GM18511 (cell line): ENCODE data around the gene PUS3.

ENCODE experiments used
- ATAC-seq: cut with Tn5 transposase; IDR thresholded peaks from one replicate; pipeline ENCODE4 v1.9.1; 2021; ENCODE audit warnings: mild to moderate bottlenecking, moderate library complexity; ENCODE audit not compliant: unreplicated experiment

Gene PUS3

GRCh38 chr11:125941619-125942611, 38.9 kb upstream of the PUS3 start:
- ATAC-seq, result peak; percentile 67

DNA sequence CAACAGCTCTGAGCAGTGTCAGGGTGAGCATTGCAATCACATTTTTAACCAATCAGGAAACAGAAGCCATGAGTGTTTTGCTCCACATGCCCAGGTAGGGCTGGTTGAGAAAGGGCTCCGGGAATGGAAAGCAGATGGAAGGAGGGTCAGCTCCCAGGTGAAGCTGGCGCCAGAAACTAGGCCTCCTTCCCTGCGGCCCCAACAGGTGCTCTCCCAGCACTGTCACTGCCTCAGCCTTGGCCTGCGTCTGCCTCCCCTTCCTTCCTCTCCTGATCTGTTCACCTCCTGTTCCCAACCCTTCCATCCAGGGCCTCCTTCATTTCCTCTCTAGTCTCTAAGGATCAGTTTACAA, 38.2 kb upstream of the PUS3 start:
- no peak for ATAC-seq

- ATAC-seq, result no peak
These were observed 37.1 kb upstream of the PUS3 start for GRCh38 chr11:125940145-125940544.

GRCh38 chr11:125939081-125939521, 36.1 kb upstream of the PUS3 start:
- ATAC-seq, result no peak

- ATAC-seq, result no peak
These were observed 35.4 kb upstream of the PUS3 start for GRCh38 chr11:125938418-125938817.

DNA sequence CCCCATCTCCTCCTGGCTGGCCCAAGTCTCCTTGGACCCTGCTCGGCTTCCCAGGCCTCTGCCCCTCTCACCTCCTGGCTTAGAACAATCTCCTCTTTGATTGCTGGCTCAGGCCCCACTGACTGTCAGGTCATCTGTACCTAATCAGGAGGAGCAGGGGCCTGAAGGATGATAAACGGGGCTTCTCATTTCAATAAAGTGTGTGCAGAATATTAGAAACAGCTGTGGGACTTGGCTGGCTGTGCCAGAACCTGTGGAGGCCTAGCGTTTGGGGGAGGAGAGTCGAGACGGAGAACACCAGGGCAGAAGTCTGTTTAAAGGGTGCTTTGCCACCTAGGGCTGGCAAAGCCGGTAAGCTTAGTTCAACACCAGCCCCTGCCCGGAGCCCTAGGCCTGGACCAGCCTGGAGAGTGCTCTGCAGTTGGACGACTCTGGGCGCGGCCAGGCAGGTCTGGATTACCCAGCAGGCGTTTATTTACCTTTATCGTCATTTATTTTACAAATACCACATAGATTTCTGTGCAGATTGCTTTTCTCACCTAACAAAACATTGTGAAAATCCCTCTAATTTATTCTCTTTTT, 32.7 kb upstream of the PUS3 start:
- no peak for ATAC-seq

- ATAC-seq, result no peak
These were observed 32.0 kb upstream of the PUS3 start for GRCh38 chr11:125935056-125935455.

GRCh38 chr11:125934473-125934872, 31.5 kb upstream of the PUS3 start:
- ATAC-seq, result no peak

DNA sequence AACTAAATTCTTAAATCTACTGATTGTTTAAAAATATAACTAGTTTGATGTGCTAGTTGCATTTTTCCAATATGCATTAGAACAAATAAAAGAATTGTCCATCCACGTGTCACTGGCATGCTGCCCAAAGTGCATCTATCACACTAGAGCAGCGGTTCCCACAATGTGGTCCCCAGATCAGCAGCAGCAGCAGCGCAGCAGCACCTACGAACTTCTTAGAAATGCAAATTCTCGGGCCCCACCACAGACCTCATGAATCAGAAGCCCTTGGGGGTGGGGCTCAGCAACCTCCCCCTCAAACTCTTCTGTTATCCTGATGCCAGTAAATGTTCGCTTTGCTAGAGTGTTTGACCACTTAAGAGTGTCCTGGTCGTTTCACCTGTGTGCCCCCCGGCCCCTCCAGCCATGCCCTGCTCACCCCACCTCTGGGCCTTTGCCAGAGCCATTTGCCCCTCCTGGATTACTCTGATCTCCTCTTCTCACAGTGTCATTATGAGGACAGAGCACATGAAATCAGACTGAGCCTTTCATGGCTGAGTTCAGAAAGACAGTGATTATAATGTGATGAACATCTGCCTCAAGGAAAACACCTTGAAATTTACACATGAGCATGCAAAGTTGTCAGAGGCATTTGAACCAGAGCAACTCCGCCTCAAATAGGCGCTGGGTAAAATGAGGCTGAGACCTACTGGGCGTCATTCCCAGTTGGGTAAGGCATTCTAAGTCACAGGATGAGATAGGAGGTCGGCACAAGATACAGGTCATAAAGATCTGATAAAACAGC, 30.2 kb upstream of the PUS3 start:
- no peak for ATAC-seq

GRCh38 chr11:125932301-125932700, 29.3 kb upstream of the PUS3 start:
- ATAC-seq, result no peak

GRCh38 chr11:125931668-125932067, 28.7 kb upstream of the PUS3 start:
- ATAC-seq, result no peak

DNA sequence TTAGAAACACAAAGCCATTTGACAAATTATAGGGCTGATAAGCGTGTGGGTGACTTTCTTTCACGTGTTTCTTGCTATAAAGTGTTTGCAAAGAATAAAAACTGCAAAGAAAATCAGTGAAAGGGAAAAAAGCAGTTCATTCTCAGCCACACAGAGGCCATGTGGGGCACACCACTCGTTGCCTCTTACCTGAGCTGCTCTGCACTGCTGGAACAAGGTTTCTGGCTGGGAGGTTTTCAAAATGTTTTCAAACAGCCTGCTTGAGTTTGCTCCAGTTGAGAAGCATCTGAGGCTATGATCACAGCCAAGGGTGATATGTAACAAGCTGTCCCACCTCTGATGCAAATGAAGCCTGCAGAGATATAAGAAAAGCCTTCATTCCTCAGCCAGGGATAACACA, 28.1 kb upstream of the PUS3 start:
- ATAC-seq, result no peak

- no peak for ATAC-seq
These were observed 27.1 kb upstream of the PUS3 start for GRCh38 chr11:125930076-125930450.

GRCh38 chr11:125929445-125930075, 26.6 kb upstream of the PUS3 start:
- ATAC-seq, result no peak

DNA sequence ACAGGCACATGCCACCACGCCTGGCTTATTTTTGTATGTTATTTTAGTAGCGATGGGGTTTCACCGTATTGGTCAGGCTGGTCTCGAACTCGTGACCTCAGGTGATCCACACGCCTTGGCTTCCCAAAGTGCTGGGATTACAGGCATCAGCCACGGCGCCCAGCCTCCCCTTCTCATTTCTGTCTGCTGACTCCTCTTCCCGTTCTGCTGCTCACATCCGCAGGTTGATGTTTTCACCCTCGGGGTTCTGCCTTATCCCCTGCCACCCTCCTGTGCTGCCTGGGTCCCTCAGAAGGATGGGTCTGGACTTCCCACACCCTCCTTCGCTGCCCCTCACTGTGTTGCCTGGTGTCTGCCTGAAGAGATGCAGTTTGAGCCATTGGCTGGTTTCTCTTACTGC, 23.7 kb upstream of the PUS3 start:
- ATAC-seq, result no peak

GRCh38 chr11:125925804-125926203, 22.8 kb upstream of the PUS3 start:
- ATAC-seq, result no peak

DNA sequence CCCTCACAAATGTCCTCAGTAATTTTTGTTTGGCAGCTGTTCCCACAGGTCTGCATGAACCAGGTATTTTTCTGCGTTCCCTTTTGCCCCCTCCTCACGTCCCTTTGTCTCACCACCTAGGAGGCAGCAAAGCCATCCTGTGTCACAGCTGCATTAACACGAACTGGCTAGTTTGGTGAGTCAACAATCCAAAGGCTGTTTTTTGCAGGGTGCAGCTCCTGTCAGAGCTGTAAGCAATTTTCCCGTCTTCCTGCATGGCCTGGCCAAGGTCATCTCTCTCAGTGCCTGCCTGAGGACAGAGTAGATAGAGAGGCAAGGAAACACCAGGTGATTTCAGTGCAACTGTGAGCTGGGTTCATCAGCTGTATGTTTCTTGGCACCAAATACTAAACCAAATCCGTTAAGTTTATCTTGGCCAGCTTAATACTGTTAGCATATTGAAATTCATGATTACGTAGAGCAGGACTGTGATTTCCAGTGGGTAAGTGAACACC, 22.3 kb upstream of the PUS3 start:
- ATAC-seq, result no peak

DNA sequence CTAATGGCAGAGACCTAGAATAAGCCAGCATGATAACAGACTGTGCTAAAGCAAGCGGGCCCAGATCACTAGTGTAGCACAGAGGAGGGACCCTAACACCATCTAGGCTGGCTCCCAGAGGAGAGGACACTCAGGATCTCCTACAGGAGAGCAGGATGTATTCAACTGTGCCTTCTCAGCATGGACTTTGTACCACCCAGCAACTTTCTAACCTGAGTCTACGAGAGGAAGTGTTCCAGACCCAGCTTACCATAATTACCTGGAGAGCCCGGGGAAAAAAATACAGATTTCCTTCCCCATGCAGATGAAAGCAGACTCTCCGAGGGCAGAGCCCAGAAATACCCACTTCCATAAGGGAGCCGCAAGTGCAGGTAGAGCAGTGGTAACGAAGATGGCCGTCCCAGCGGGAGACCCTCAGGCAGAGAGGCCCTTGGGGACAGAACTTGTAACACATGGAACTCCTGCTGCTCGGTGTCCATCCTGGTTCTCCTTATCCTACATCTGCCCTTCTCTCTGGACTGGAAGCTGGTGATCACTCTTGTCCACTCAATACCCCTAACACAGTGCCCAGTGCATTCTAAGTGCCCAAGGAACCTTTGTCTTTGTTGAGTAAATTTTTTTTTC, 21.5 kb upstream of the PUS3 start:
- ATAC-seq, result no peak

DNA sequence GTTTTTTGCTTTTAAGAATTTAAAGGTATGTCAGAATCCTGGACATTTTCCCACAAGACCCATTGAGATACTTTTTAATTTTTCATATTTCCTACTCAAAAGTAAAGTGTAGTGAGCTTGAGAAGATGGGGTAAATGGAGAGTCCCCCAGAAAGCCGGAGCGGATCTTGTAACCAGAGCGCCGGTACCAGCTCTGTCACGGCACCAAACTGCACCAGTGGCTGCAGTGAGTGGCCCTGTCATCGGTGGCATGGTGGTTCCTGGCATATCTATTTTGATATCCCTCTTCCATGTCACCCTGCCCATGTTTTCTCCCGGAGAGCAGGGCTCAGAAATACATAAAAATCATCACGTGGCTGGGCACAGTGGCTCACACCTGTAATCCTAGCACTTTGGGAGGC, 20.6 kb upstream of the PUS3 start:
- ATAC-seq, result no peak

DNA sequence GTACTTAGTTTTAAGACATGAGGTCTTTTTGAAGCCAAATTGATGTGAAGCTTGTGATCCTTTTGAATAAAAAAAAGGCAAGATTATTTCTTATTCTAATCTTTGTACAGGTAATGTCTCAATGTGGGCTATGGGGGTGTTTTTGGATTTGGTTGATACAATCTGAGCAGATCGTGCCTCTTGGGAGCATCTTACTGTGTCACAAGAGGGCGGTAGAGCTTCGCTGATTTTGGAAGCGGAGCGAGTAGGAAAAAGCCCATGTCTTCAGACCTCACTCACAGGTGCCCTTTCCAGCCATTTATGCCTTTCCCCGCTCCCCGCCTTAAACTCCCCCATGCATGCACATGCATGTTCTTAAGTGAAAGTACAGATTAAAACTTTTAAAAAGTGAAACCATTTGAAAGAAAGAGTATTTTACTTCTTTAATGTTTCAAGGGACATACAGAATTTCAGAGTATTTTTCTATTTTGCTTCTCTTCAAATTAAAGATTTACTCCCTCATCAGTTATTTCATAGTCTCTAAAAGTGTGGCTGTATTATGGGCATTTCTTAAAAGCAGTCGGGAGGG, 20.1 kb upstream of the PUS3 start:
- ATAC-seq, result peak; percentile 72
